K562 (cell line): ENCODE measurements around the gene COA6. TPM values are rescaled to one million over a fixed set of nuclear protein-coding genes. Genes with fewer than 3 reads are reported as not detected.

Experiments
- BACH1 ChIP-seq: fragments of 200-800 bp; sonication (Bioruptor generic); IDR thresholded peaks from 2 replicates; pipeline ENCODE4 v1.6.1; 2016; ENCODE audit warnings: missing genetic modification characterization, missing compliant biosample characterization
- CBFA2T3 ChIP-seq: fragments of 450-650 bp; IDR thresholded peaks from 2 replicates; pipeline ENCODE4 v1.6.1; 2017
- CBX3 ChIP-seq, 2 experiments: IDR thresholded peaks; 1 replicate in 1 of 2; 2 replicates in 1 of 2; pipeline ENCODE4 v1.6.1; 2012; ENCODE audit warnings: inconsistent platforms in 2 of 2, low read length in 2 of 2, borderline replicate concordance in 1 of 2, control low read depth in 1 of 2
- CXXC5 ChIP-seq: fragments of 250-450 bp; sonication (Bioruptor Pico); IDR thresholded peaks from 2 replicates; pipeline ENCODE4 v1.8.0; 2022; ENCODE audit warnings: inconsistent platforms, mild to moderate bottlenecking, moderate library complexity
- EHMT2 ChIP-seq: fragments of 450-650 bp; IDR thresholded peaks from 2 replicates; pipeline ENCODE4 v1.6.1; 2018; ENCODE audit warnings: antibody characterized with exemption
- ELK3 ChIP-seq: fragments of 450-650 bp; formaldehyde crosslinking; IDR thresholded peaks from 2 replicates; pipeline ENCODE4 v1.4.0; 2020; ENCODE audit warnings: mild to moderate bottlenecking
- FOXM1 ChIP-seq, 2 experiments: fragments of 450-650 bp in 1 of 2; sonication (generic) in 1 of 2; formaldehyde crosslinking in 1 of 2; IDR thresholded peaks; 2 replicates each; pipeline versions ENCODE4 v1.6.1 to v1.9.0; 2017 to 2022; ENCODE audit warnings: low read depth in 2 of 2, mild to moderate bottlenecking in 2 of 2, missing genetic modification reagents in 1 of 2, moderate library complexity in 1 of 2
- GABPA ChIP-seq: fragments of 200-800 bp; sonication (Bioruptor generic); conservative IDR thresholded peaks from 2 replicates; pipeline ENCODE4 v1.6.1; 2016; ENCODE audit warnings: low read depth, missing genetic modification characterization, missing compliant biosample characterization
- HES1 ChIP-seq: fragments of 450-650 bp; IDR thresholded peaks from 2 replicates; pipeline ENCODE4 v1.6.1; 2016; ENCODE audit warnings: low read depth, mild to moderate bottlenecking, moderate library complexity
- KAT2B ChIP-seq: IDR thresholded peaks from one replicate; pipeline ENCODE4 v1.6.1; 2012; ENCODE audit warnings: low read depth, mild to moderate bottlenecking, control low read depth, inconsistent platforms, low read length, moderate library complexity
- KLF16 ChIP-seq: IDR thresholded peaks from 2 replicates; pipeline ENCODE4 v1.6.1; 2016; ENCODE audit warnings: antibody characterized with exemption
- MAFG ChIP-seq: fragments of 450-650 bp; conservative IDR thresholded peaks from 2 replicates; pipeline ENCODE4 v1.6.1; 2016; ENCODE audit warnings: missing genetic modification characterization, missing compliant biosample characterization
- MEF2D ChIP-seq: conservative IDR thresholded peaks from 2 replicates; pipeline ENCODE4 v1.6.1; 2016; ENCODE audit warnings: low read depth, missing genetic modification characterization, missing compliant biosample characterization
- MEIS2 ChIP-seq: fragments of 450-650 bp; IDR thresholded peaks from 2 replicates; pipeline ENCODE4 v1.6.1; 2014; ENCODE audit warnings: mild to moderate bottlenecking; ENCODE audit not compliant: partially characterized antibody
- MTF1 ChIP-seq: fragments of 250-450 bp; sonication (Bioruptor Pico); IDR thresholded peaks from 2 replicates; pipeline ENCODE4 v1.9.0; 2021; ENCODE audit warnings: moderate library complexity, mild to moderate bottlenecking, inconsistent platforms, borderline replicate concordance
- NCOR1 ChIP-seq: fragments of 450-650 bp; IDR thresholded peaks from 2 replicates; pipeline ENCODE4 v1.6.1; 2016; ENCODE audit warnings: mild to moderate bottlenecking, moderate library complexity
- NR2C2 ChIP-seq, 2 experiments: fragments of 200-800 bp in 1 of 2; sonication (Bioruptor generic) in 1 of 2; sonication (generic) in 1 of 2; formaldehyde crosslinking in 1 of 2; IDR thresholded peaks; 2 replicates each; pipeline versions ENCODE4 v1.6.1 to v1.8.0; 2016 to 2022; ENCODE audit warnings: mild to moderate bottlenecking in 1 of 2, missing compliant biosample characterization in 1 of 2, missing genetic modification characterization in 1 of 2, missing genetic modification reagents in 1 of 2
- POLR3A ChIP-seq: IDR thresholded peaks from 2 replicates; pipeline ENCODE4 v1.6.1; 2011; ENCODE audit warnings: borderline replicate concordance, mild to moderate bottlenecking, moderate library complexity; ENCODE audit not compliant: insufficient read length, insufficient read depth; ENCODE audit errors: extremely low read depth
- RFX5 ChIP-seq: IDR thresholded peaks from 2 replicates; pipeline ENCODE4 v1.6.1; 2011; ENCODE audit warnings: low read depth, mild to moderate bottlenecking, improper control_type of control experiment, low read length
- SMARCA4 ChIP-seq: fragments of 450-650 bp; IDR thresholded peaks from 2 replicates; pipeline ENCODE4 v1.6.1; 2016
- TAL1 ChIP-seq: fragments of 450-650 bp; IDR thresholded peaks from 2 replicates; pipeline ENCODE4 v1.6.1; 2016; ENCODE audit warnings: mild to moderate bottlenecking
- TRIM24 ChIP-seq, 2 experiments: fragments of 450-650 bp; IDR thresholded peaks; 2 replicates each; pipeline ENCODE4 v1.6.1; 2016
- YY1 ChIP-seq, 3 experiments: IDR thresholded peaks; 2 replicates each; pipeline ENCODE4 v1.6.1; 2011; ENCODE audit warnings: low read length in 2 of 3, mild to moderate bottlenecking in 2 of 3, moderate library complexity in 2 of 3, borderline replicate concordance in 1 of 3, control low read depth in 1 of 3, low read depth in 1 of 3; ENCODE audit not compliant: insufficient read depth in 3 of 3, insufficient replicate concordance in 2 of 3, control insufficient read depth in 1 of 3, insufficient read length in 1 of 3; ENCODE audit errors: extremely low read depth in 1 of 3
- ZFPM2 ChIP-seq: fragments of 250-450 bp; sonication (Bioruptor Pico); IDR thresholded peaks from 2 replicates; pipeline ENCODE4 v1.5.1; 2022; ENCODE audit warnings: mild to moderate bottlenecking
- ZNF165 ChIP-seq: fragments of 250-450 bp; sonication (Bioruptor Pico); IDR thresholded peaks from 2 replicates; pipeline ENCODE4 v1.4.0; 2020; ENCODE audit warnings: borderline replicate concordance
- polyA plus RNA-seq, 8 experiments: library from polyadenylated mRNA; depleted of rRNA in 4 of 8; stranded (reverse) in 5 of 8; unstranded in 3 of 8; fragments of >200 nt; fragmentation: Nextera tagmentation in 2 of 8; fragmentation: Illumina TruSeq in 1 of 8; extraction: Ambion mirVana in 2 of 8; extraction: Trizol in 1 of 8; gene quantifications; 2 replicates each; pipeline versions ENCODE4 v1.2.1 to v1.2.3, GENCODE V29; 2011 to 2014; ENCODE audit warnings: inconsistent platforms in 1 of 8, missing spikeins in 1 of 8
- total RNA-seq, 7 experiments: library from RNA; depleted of rRNA in 6 of 7; stranded (reverse); fragments of >200 nt in 6 of 7; fragmentation: Illumina TruSeq in 2 of 7; extraction: Trizol in 2 of 7; gene quantifications; 2 replicates each; pipeline versions ENCODE4 v1.2.1 to v1.2.3, GENCODE V29; 2011 to 2021; ENCODE audit warnings: low replicate concordance in 1 of 7
- TF ChIP-seq, protein P1 (sequence below): fragments of 450-650 bp; formaldehyde crosslinking; IDR thresholded peaks from 2 replicates; pipeline ENCODE4 v1.4.0; 2022; ENCODE audit warnings: missing genetic modification characterization

The COA6 gene
- total and polyA plus RNA-seq, 9 of the 15 experiments (the other 6 are each of a cell fraction or from before 2014, with no cell fraction given): 77.7 to 187 (median 134) TPM

- TF ChIP-seq, protein P1, sequence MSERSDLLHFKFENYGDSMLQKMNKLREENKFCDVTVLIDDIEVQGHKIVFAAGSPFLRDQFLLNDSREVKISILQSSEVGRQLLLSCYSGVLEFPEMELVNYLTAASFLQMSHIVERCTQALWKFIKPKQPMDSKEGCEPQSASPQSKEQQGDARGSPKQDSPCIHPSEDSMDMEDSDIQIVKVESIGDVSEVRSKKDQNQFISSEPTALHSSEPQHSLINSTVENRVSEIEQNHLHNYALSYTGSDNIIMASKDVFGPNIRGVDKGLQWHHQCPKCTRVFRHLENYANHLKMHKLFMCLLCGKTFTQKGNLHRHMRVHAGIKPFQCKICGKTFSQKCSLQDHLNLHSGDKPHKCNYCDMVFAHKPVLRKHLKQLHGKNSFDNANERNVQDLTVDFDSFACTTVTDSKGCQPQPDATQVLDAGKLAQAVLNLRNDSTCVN (CRISPR knock-in tag): 0 out of 2 replicates have a peak, but pooled peaks have one; percentile 35
- no peak for TF ChIP-seq POLR3A
- peak; percentile 23 to 83 (median 29) for TF ChIP-seq YY1 (IDR thresholded peaks at IDR 0.05; ENCODE audit: borderline replicate concordance in 1 of 3, control insufficient read depth in 1 of 3, extremely low read depth in 1 of 3, insufficient read depth in 3 of 3, insufficient read length in 1 of 3, insufficient replicate concordance in 2 of 3, low read depth in 1 of 3, low read length in 2 of 3)
- TF ChIP-seq MTF1 (CRISPR knock-in tag): no peak
- TF ChIP-seq SMARCA4: peak; percentile 45; the same call in 1 of the 2 replicates
- no peak for TF ChIP-seq KLF16
- no peak for TF ChIP-seq HES1
- no peak for TF ChIP-seq KAT2B
- TF ChIP-seq BACH1 (tag): peak; percentile 48; the same call in 1 of the 2 replicates
- TF ChIP-seq FOXM1 (IDR thresholded peaks at IDR 0.05; ENCODE audit: low read depth): peak; percentile 23; the same call in 1 of the 2 replicates
- TF ChIP-seq FOXM1 (CRISPR knock-in tag; IDR thresholded peaks at IDR 0.05; ENCODE audit: low read depth): no peak
- peak; percentile 79 for TF ChIP-seq MEF2D (tag)
- peak; percentile 48 for TF ChIP-seq GABPA
- TF ChIP-seq TRIM24 (IDR thresholded peaks at IDR 0.05): peak in 1 of 2 experiments; percentile 66; a peak in 2 of 4 replicates
- peak in 1 of 2 experiments; percentile 62; a peak in 1 of 3 replicates for TF ChIP-seq CBX3 (IDR thresholded peaks at IDR 0.05; ENCODE audit: borderline replicate concordance in 1 of 2, low read length in 2 of 2)
- peak; percentile 69 for TF ChIP-seq TAL1
- peak; percentile 74 for TF ChIP-seq CBFA2T3
- no peak for TF ChIP-seq ZFPM2
- no peak for TF ChIP-seq RFX5
- TF ChIP-seq NR2C2 (CRISPR knock-in tag; IDR thresholded peaks at IDR 0.05): no peak
- TF ChIP-seq NR2C2 (tag; IDR thresholded peaks at IDR 0.05): peak; percentile 77
- peak; percentile 65 for TF ChIP-seq CXXC5 (CRISPR knock-in tag)
- peak; percentile 71 for TF ChIP-seq NCOR1
- peak; percentile 93 for TF ChIP-seq EHMT2
- TF ChIP-seq ELK3 (CRISPR knock-in tag): no peak
- TF ChIP-seq MAFG (tag): no peak
- TF ChIP-seq ZNF165 (CRISPR knock-in tag): peak; percentile 44; the same call in 1 of the 2 replicates
- TF ChIP-seq MEIS2: peak; percentile 12
These were observed 12.1 kb upstream of the COA6 start (continued) for GRCh38 chr1:234361102-234361603.
